Progenitor cell of endocrine pancreas (in vitro differentiated cells): ENCODE measurements around the gene DENND2C. TPM values are rescaled to one million over a fixed set of nuclear protein-coding genes. Genes with fewer than 3 reads are reported as not detected.

Experiments
- DNase-seq: peaks from one replicate; pipeline ENCODE4 v3.0.0; 2021; ENCODE audit warnings: low spot score; ENCODE audit not compliant: unreplicated experiment
- H3K27ac Mint-ChIP-seq: 2 replicates; pipeline ENCODE4 v1.8.0; 2021; ENCODE audit warnings: mild to moderate bottlenecking, moderate library complexity, mixed read lengths
- H3K27me3 Mint-ChIP-seq: 2 replicates; pipeline ENCODE4 v1.8.0; 2021; ENCODE audit warnings: mixed read lengths
- H3K36me3 Mint-ChIP-seq: 2 replicates; pipeline ENCODE4 v1.8.0; 2022; ENCODE audit warnings: mixed read lengths; ENCODE audit not compliant: insufficient read depth
- H3K4me1 Mint-ChIP-seq: 2 replicates; pipeline ENCODE4 v1.8.0; 2021; ENCODE audit warnings: low read depth, mixed read lengths
- H3K4me3 Mint-ChIP-seq: 2 replicates; pipeline ENCODE4 v1.8.0; 2021; ENCODE audit warnings: low read depth, mild to moderate bottlenecking, moderate library complexity, mixed read lengths
- H3K9me3 Mint-ChIP-seq: 2 replicates; pipeline ENCODE4 v1.8.0; 2021; ENCODE audit warnings: low read depth, mixed read lengths
- CTCF ChIP-seq: fragments of 200-600 bp; sonication (generic); IDR thresholded peaks from one replicate; pipeline ENCODE4 v1.5.0; 2021; ENCODE audit warnings: antibody characterized with exemption, mild to moderate bottlenecking; ENCODE audit not compliant: unreplicated experiment
- total RNA-seq: library from RNA; stranded (reverse); gene quantifications from 2 replicates; pipeline ENCODE4 v1.2.1, GENCODE V29; 2021

DENND2C gene
- total RNA-seq, 1 donor from 2014 or later: 10.6 TPM

GRCh38 chr1:114692947-114693346 lies 23.1 kb upstream of the DENND2C start:
- Mint-ChIP-seq H3K27ac (no peak overlapping the region), H3K36me3 (no peaks in the 10 kb centered on the region), H3K27me3 (peaks cover 9% of the 10 kb centered on the region), H3K4me3 (no peak overlapping the region), H3K4me1 (no peaks in the 10 kb centered on the region), H3K9me3 (no peaks in the 10 kb centered on the region)
- no peak for DNase-seq
- TF ChIP-seq CTCF: no peak

- peaks cover 15% of the 10 kb centered on the region for H3K27me3 Mint-ChIP-seq
- H3K9me3 Mint-ChIP-seq: no peaks in the 10 kb centered on the region
- DNase-seq: no peak
- no peak overlapping the region for H3K27ac Mint-ChIP-seq
- H3K4me1 Mint-ChIP-seq: no peaks in the 10 kb centered on the region
- H3K36me3 Mint-ChIP-seq: no peaks in the 10 kb centered on the region
- no peak overlapping the region for H3K4me3 Mint-ChIP-seq
- no peak for TF ChIP-seq CTCF
Measured at GRCh38 chr1:114691061-114691460, 21.2 kb upstream of the DENND2C start.

GRCh38 chr1:114690148-114690547 lies 20.3 kb upstream of the DENND2C start:
- H3K27ac Mint-ChIP-seq: no peak overlapping the region
- no peak overlapping the region for H3K4me3 Mint-ChIP-seq
- DNase-seq: no peak
- no peak for TF ChIP-seq CTCF
- H3K27me3 Mint-ChIP-seq: peaks cover 17% of the 10 kb centered on the region
- H3K9me3 Mint-ChIP-seq: no peaks in the 10 kb centered on the region
- no peaks in the 10 kb centered on the region for H3K36me3 Mint-ChIP-seq
- H3K4me1 Mint-ChIP-seq: no peaks in the 10 kb centered on the region

- Mint-ChIP-seq H3K27ac (no peak overlapping the region), H3K4me3 (no peak overlapping the region), H3K4me1 (no peaks in the 10 kb centered on the region), H3K36me3 (no peaks in the 10 kb centered on the region), H3K9me3 (no peaks in the 10 kb centered on the region), H3K27me3 (peaks cover 20% of the 10 kb centered on the region)
- no peak for TF ChIP-seq CTCF
- DNase-seq: no peak
Measured at GRCh38 chr1:114688526-114688925, 18.7 kb upstream of the DENND2C start.

GRCh38 chr1:114685851-114686250 lies 16.0 kb upstream of the DENND2C start:
- no peak for TF ChIP-seq CTCF
- no peak overlapping the region for H3K27ac Mint-ChIP-seq
- H3K9me3 Mint-ChIP-seq: no peaks in the 10 kb centered on the region
- H3K36me3 Mint-ChIP-seq: no peaks in the 10 kb centered on the region
- no peak overlapping the region for H3K4me3 Mint-ChIP-seq
- peaks cover 20% of the 10 kb centered on the region for H3K27me3 Mint-ChIP-seq
- no peak for DNase-seq
- H3K4me1 Mint-ChIP-seq: no peaks in the 10 kb centered on the region

GRCh38 chr1:114677691-114678090 lies 7.8 kb upstream of the DENND2C start:
- Mint-ChIP-seq H3K36me3 (no peaks in the 10 kb centered on the region), H3K4me1 (no peaks in the 10 kb centered on the region), H3K27ac (no peak overlapping the region), H3K9me3 (no peaks in the 10 kb centered on the region), H3K4me3 (no peak overlapping the region), H3K27me3 (peaks cover 37% of the 10 kb centered on the region)
- TF ChIP-seq CTCF: no peak
- no peak for DNase-seq
